Neural progenitor cell (in vitro differentiated cells): ENCODE data around the gene SPSB3. TPM values are rescaled to one million over a fixed set of nuclear protein-coding genes. Genes with fewer than 3 reads are reported as not detected.

ENCODE experiments used
- DNase-seq: peaks from one replicate; pipeline ENCODE4 v3.0.0-alpha.2; 2016; ENCODE audit warnings: low spot score
- H2AFZ ChIP-seq: fragments of 200-600 bp; sonication (generic); replicated peaks from 2 replicates; pipeline ENCODE4 v1.6.1; 2016; ENCODE audit warnings: antibody characterized with exemption
- H3F3A ChIP-seq: fragments of 200-600 bp; sonication (generic); 2 replicates; pipeline ENCODE4 v1.6.1; 2016; ENCODE audit warnings: antibody characterized with exemption, low read depth
- H3K27ac ChIP-seq: fragments of 200-600 bp; sonication (generic); 2 replicates; pipeline ENCODE4 v1.5.1; 2016; ENCODE audit warnings: mild to moderate bottlenecking
- H3K27me3 ChIP-seq: fragments of 200-600 bp; sonication (generic); 2 replicates; pipeline ENCODE4 v1.6.1; 2016; ENCODE audit warnings: mild to moderate bottlenecking, moderate library complexity
- H3K36me3 ChIP-seq: fragments of 200-600 bp; sonication (generic); 2 replicates; pipeline ENCODE4 v1.5.1; 2016
- H3K4me1 ChIP-seq: fragments of 200-600 bp; sonication (generic); 2 replicates; pipeline ENCODE4 v1.6.1; 2016; ENCODE audit warnings: mixed run types
- H3K4me2 ChIP-seq: fragments of 200-600 bp; sonication (generic); 2 replicates; pipeline ENCODE4 v1.6.1; 2016
- H3K4me3 ChIP-seq: fragments of 200-600 bp; sonication (generic); 2 replicates; pipeline ENCODE4 v1.5.1; 2016
- H3K79me2 ChIP-seq: fragments of 200-600 bp; sonication (generic); 2 replicates; pipeline ENCODE4 v1.6.1; 2016; ENCODE audit warnings: low read depth
- H3K9ac ChIP-seq: fragments of 200-600 bp; sonication (generic); 2 replicates; pipeline ENCODE4 v1.6.1; 2016
- H3K9me3 ChIP-seq: fragments of 200-600 bp; sonication (generic); 2 replicates; pipeline ENCODE4 v1.5.1; 2016; ENCODE audit warnings: low read depth
- H4K20me1 ChIP-seq: fragments of 200-600 bp; sonication (generic); 2 replicates; pipeline ENCODE4 v1.6.1; 2016; ENCODE audit warnings: low read depth
- H3K27ac Mint-ChIP-seq: 3 replicates; pipeline ENCODE4 v1.8.0; 2021; ENCODE audit warnings: mixed read lengths
- H3K27me3 Mint-ChIP-seq: 2 replicates; pipeline ENCODE4 v1.8.0; 2022; ENCODE audit warnings: low read depth, mild to moderate bottlenecking, inconsistent platforms, moderate library complexity, mixed read lengths; ENCODE audit not compliant: insufficient read depth
- H3K36me3 Mint-ChIP-seq: 3 replicates; pipeline ENCODE4 v1.8.0; 2021; ENCODE audit warnings: mixed read lengths
- H3K4me1 Mint-ChIP-seq: 3 replicates; pipeline ENCODE4 v1.8.0; 2021; ENCODE audit warnings: mixed read lengths
- H3K4me3 Mint-ChIP-seq: 3 replicates; pipeline ENCODE4 v1.8.0; 2021; ENCODE audit warnings: mild to moderate bottlenecking, moderate library complexity, mixed read lengths
- H3K9me3 Mint-ChIP-seq: 3 replicates; pipeline ENCODE4 v1.8.0; 2020; ENCODE audit warnings: mixed read lengths
- CTCF ChIP-seq: fragments of 200-600 bp; sonication (generic); IDR thresholded peaks from 2 replicates; pipeline ENCODE4 v1.5.1; 2017; ENCODE audit warnings: antibody characterized with exemption, mild to moderate bottlenecking
- EZH2 ChIP-seq: fragments of 200-600 bp; sonication (generic); IDR thresholded peaks from 2 replicates; pipeline ENCODE4 v1.6.1; 2017; ENCODE audit warnings: antibody characterized with exemption, mild to moderate bottlenecking, moderate library complexity
- EZH2phosphoT487 ChIP-seq: fragments of 200-600 bp; sonication (generic); IDR thresholded peaks from 2 replicates; pipeline ENCODE4 v1.6.1; 2017; ENCODE audit warnings: antibody characterized with exemption
- total RNA-seq: library from RNA; depleted of rRNA; stranded (reverse); fragments of >200 nt; gene quantifications from 2 replicates; pipeline ENCODE4 v1.2.3, GENCODE V29; 2015; ENCODE audit warnings: low replicate concordance

The SPSB3 gene
- total RNA-seq, 1 donor from 2014 or later: 18.7 TPM

- H3K9me3 Mint-ChIP-seq: peaks cover 2% of the 10 kb centered on the region
- no peak overlapping the region for H3K27ac ChIP-seq
- no peaks in the 10 kb centered on the region for H3K36me3 ChIP-seq
- H3K9me3 ChIP-seq: no peaks in the 10 kb centered on the region
- no peak overlapping the region for H2AFZ ChIP-seq
- no peak for TF ChIP-seq EZH2
- no peak for TF ChIP-seq CTCF
- no peak for TF ChIP-seq EZH2phosphoT487
- DNase-seq: no peak
- H3K4me2 ChIP-seq: no peak overlapping the region
- peaks cover 2% of the 10 kb centered on the region for H4K20me1 ChIP-seq
- peaks cover 27% of the 10 kb centered on the region for H3F3A ChIP-seq
- no peaks in the 10 kb centered on the region for H3K27me3 ChIP-seq
- no peak overlapping the region for H3K4me3 Mint-ChIP-seq
- H3K9ac ChIP-seq: no peak overlapping the region
- no peaks in the 10 kb centered on the region for H3K4me1 ChIP-seq
- peaks cover 12% of the 10 kb centered on the region for H3K36me3 Mint-ChIP-seq
- no peak overlapping the region for H3K27ac Mint-ChIP-seq
- H3K79me2 ChIP-seq: no peaks in the 10 kb centered on the region
- no peak overlapping the region for H3K4me3 ChIP-seq
- H3K4me1 Mint-ChIP-seq: no peaks in the 10 kb centered on the region
- H3K27me3 Mint-ChIP-seq: no peaks in the 10 kb centered on the region
Observed at GRCh38 chr16:1732071-1732470, 50.3 kb downstream of the SPSB3 start.

GRCh38 chr16:1731603-1732002 is 50.8 kb downstream of the SPSB3 start:
- H3K79me2 ChIP-seq: no peaks in the 10 kb centered on the region
- no peaks in the 10 kb centered on the region for H3K9me3 ChIP-seq
- no peaks in the 10 kb centered on the region for H3K27me3 ChIP-seq
- H3K36me3 Mint-ChIP-seq: peaks cover 14% of the 10 kb centered on the region
- H3K4me1 ChIP-seq: no peaks in the 10 kb centered on the region
- H2AFZ ChIP-seq: no peak overlapping the region
- H3K36me3 ChIP-seq: no peaks in the 10 kb centered on the region
- no peak overlapping the region for H3K9ac ChIP-seq
- peaks cover 2% of the 10 kb centered on the region for H4K20me1 ChIP-seq
- H3K27me3 Mint-ChIP-seq: no peaks in the 10 kb centered on the region
- H3K4me3 Mint-ChIP-seq: no peak overlapping the region
- no peak for TF ChIP-seq EZH2
- no peak for TF ChIP-seq CTCF
- no peak for TF ChIP-seq EZH2phosphoT487
- H3K27ac Mint-ChIP-seq: no peak overlapping the region
- peaks cover 2% of the 10 kb centered on the region for H3K9me3 Mint-ChIP-seq
- peaks cover 22% of the 10 kb centered on the region for H3F3A ChIP-seq
- H3K4me2 ChIP-seq: no peak overlapping the region
- DNase-seq: no peak
- H3K4me3 ChIP-seq: no peak overlapping the region
- no peak overlapping the region for H3K27ac ChIP-seq
- H3K4me1 Mint-ChIP-seq: no peaks in the 10 kb centered on the region

- no peak overlapping the region for H3K27ac ChIP-seq
- no peak overlapping the region for H3K4me2 ChIP-seq
- TF ChIP-seq EZH2phosphoT487: no peak
- no peak for TF ChIP-seq CTCF
- TF ChIP-seq EZH2: no peak
- peaks cover 2% of the 10 kb centered on the region for H4K20me1 ChIP-seq
- H3K4me3 ChIP-seq: no peak overlapping the region
- H3K4me1 Mint-ChIP-seq: no peaks in the 10 kb centered on the region
- DNase-seq: no peak
- no peak overlapping the region for H2AFZ ChIP-seq
- peaks cover 14% of the 10 kb centered on the region for H3K36me3 Mint-ChIP-seq
- no peaks in the 10 kb centered on the region for H3K4me1 ChIP-seq
- no peaks in the 10 kb centered on the region for H3K27me3 Mint-ChIP-seq
- no peak overlapping the region for H3K27ac Mint-ChIP-seq
- no peak overlapping the region for H3K9ac ChIP-seq
- H3K36me3 ChIP-seq: no peaks in the 10 kb centered on the region
- H3K4me3 Mint-ChIP-seq: no peak overlapping the region
- no peaks in the 10 kb centered on the region for H3K79me2 ChIP-seq
- H3K9me3 Mint-ChIP-seq: peaks cover 2% of the 10 kb centered on the region
- no peaks in the 10 kb centered on the region for H3K27me3 ChIP-seq
- H3F3A ChIP-seq: peaks cover 17% of the 10 kb centered on the region
- no peaks in the 10 kb centered on the region for H3K9me3 ChIP-seq
Observed at GRCh38 chr16:1731073-1731472, 51.3 kb downstream of the SPSB3 start.
